GM12864 (cell line): ENCODE data around the gene ADNP.
A peak's percentile ranks its signal among the peaks of the same experiment; 100 is the strongest.

Experiments used
- DNase-seq: peaks from one replicate; pipeline ENCODE4 v3.0.0-alpha.2; 2011; ENCODE audit warnings: low read depth
- H3K4me3 ChIP-seq: 2 replicates; pipeline ENCODE4 v1.5.1; 2011; ENCODE audit warnings: mild to moderate bottlenecking, low read depth, low read length, control low read depth
- TF ChIP-seq, protein P1 (sequence below): IDR thresholded peaks from 2 replicates; pipeline ENCODE4 v1.5.1; 2011; ENCODE audit warnings: low read depth, mild to moderate bottlenecking, moderate library complexity, low read length, control low read depth, inconsistent platforms; ENCODE audit errors: missing control alignments

Gene ADNP

DNA sequence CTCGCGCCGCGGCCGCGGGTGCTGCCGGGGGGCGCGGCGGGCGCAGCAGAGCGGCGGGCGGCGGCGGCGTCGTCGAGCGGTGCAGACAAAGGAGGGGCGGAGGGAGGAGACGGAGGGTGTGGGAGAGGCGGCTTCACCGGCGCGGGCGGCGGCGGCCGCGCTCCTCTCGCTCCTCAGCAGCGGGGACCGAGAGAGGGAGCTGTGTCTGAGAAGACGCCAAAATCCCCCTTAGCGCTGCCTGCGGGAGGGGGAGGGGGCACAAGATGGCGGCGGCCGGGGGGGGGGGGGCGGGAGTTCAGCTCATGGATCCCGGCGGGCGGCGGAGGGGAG lies 296 bp downstream of the ADNP start:
- TF ChIP-seq, protein P1, sequence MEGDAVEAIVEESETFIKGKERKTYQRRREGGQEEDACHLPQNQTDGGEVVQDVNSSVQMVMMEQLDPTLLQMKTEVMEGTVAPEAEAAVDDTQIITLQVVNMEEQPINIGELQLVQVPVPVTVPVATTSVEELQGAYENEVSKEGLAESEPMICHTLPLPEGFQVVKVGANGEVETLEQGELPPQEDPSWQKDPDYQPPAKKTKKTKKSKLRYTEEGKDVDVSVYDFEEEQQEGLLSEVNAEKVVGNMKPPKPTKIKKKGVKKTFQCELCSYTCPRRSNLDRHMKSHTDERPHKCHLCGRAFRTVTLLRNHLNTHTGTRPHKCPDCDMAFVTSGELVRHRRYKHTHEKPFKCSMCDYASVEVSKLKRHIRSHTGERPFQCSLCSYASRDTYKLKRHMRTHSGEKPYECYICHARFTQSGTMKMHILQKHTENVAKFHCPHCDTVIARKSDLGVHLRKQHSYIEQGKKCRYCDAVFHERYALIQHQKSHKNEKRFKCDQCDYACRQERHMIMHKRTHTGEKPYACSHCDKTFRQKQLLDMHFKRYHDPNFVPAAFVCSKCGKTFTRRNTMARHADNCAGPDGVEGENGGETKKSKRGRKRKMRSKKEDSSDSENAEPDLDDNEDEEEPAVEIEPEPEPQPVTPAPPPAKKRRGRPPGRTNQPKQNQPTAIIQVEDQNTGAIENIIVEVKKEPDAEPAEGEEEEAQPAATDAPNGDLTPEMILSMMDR, result no peak
- DNase-seq, result no peak
- H3K4me3 ChIP-seq, result peak overlapping the region; percentile 94

DNA sequence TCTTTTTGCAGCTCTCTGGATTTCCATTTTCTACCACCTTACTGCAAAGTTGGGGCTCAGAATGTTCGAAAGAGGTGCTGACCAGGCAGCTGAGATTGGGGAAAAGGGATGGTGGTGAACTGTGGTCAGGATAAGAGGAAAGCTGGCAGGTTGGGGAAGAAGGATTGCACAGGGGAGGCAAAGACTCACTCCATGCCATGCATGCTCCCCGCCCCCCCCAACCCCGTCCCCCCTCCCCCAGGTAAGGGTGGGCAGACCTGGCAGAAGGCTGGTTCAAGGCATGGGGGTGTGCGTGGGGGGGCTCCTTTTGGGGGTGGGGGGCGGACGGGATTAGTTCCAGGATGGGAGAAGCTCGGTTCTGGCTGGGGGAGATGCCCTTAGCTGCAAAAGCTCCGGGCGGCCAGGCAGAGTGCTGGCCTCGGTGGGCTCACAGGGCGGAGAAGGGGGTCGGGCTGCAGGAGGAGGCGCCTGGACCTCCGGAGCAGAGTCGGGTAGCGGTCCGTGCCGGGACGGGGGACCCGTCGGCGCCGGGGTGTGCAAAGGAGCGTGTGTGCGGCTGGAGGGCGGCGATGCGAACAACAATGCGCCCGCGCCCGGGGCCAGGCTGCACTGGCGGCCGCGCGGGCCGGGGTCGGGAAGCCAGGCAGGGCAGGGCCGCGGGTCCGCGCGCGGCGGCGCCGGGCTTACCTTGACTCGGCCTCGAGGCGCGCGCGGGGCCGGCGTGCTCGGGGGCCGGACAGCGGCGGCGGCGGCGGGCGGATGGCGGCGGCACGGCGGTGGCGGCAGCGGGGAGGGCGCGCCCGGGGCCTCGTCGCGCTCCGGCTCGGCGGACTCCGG lies 880 bp downstream of the ADNP start:
- no peak for DNase-seq
- peak overlapping the region; percentile 94 for H3K4me3 ChIP-seq

DNA sequence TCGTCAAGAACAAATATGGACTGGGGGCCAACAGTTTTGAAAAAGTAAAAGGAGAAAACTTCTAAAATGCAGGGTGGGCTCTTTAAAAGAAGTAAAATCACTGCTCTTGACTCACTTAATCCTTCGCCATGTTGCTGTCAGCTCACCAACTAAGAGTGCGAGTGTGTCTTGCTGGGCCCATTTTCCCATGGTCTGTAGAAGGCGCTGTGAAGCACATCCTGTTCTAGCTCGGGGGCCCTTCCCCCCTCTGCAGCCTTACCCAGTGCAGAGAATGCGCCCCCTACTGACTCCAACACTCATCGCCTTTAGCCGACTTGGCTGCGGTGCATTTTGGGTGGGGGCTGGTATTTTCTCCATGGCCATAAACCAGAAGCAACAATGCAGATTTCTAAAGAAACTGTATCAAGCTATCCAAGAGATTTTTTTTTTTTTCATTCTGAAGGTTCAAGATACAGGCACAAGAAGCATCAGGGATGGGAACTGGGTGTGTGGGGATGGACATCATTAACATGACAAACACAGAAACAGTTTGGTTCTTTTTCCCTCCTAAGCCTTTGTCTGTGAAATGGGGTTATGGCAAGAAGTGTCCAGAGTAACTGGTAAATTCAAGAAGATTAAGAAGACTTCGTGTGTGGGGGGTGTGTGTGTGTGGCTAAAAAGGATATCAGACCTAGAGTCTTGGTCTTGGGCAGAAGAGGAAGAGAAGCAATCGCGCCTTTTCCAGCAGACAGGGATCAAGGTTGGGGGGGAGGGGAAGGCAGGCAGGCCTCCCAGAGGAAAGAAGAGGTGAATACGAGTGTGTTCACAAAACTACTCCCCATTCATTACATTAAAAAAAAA lies 1.7 kb downstream of the ADNP start:
- peak; percentile 95 for DNase-seq
- peak overlapping the region; percentile 94 for H3K4me3 ChIP-seq
- TF ChIP-seq, protein P1, result peak; percentile 98

More for the DNA sequence above, 880 bp downstream of the ADNP start:
- TF ChIP-seq, protein P1, result no peak

DNA sequence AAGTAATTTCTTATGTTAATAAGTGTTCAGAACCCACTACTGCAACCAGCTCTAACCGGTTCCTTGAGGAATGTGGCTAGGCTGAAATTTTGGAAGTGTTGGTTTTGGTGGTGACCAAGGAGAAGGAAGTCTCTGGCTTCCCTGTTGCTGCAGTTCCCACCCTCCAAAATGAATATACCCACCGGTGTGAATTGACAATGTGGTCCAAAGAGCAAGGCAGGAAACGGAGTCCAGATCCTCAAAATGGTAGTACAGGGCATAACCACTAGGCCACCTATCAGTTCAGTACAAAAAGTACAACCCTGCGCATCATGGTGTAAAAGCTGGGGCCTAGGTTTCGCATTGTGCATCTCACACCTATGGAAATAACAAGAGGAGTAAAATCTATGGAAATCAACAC lies 2.8 kb downstream of the ADNP start:
- peak overlapping the region; percentile 94 for H3K4me3 ChIP-seq
- no peak for DNase-seq
- TF ChIP-seq, protein P1, result peak; percentile 47

DNA sequence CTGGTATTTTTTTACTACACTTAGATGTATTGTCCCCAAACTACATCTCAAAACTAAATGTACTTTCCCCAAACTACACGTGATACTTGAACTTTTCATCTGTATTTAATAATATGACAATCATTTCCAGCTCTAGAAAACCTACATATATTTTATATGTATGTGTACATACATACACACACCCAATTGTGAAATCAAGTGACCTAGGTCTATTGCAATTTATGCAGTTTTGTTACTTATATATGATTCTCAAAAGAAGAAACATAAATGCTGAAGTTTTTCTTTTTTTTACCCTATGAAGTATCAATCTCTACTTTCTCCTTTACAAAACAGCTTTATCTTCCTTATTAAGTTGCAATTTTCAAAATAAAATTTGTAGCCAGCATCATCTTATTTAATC lies 4.7 kb downstream of the ADNP start:
- TF ChIP-seq, protein P1, result no peak
- DNase-seq, result no peak
- H3K4me3 ChIP-seq, result no peak overlapping the region

DNA sequence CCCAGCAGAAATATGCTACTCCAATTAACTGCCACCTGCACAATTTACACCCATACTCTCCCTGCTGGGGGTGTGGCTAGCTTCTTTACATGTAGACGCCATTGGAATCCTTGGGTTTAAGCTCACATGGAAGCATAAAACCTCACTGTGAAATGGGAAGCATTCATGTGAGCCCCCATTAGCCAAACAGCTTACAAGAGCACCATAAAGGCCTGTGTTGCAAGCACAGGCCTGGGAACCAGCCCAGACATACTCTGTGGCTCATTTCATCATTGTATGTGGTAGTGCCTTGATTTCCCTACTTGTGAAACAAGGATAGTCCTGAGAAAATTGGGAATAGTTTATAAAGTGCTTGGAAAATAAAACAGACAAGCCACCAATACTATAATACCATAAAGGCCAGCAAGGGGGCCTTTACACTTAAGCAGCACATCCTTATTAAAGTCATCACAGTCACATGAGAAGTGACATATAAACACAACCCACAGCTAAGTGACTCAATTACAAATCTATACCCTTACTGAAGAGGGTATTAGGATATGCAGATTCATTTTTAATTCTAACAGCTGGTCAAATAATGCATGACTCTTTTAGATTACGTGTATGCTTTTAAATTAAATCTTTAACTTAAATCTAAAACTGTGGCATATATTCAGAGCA lies 6.8 kb downstream of the ADNP start:
- TF ChIP-seq, protein P1, result no peak
- no peak for DNase-seq
- H3K4me3 ChIP-seq, result no peak overlapping the region
